ENCODE data around the gene SERINC5.
"Not testable (repeated sequence)": the region's sequence is repeated elsewhere in the genome, so short reads cannot be mapped to it uniquely, and the experiment has no call there.

SERINC5 gene

DNA sequence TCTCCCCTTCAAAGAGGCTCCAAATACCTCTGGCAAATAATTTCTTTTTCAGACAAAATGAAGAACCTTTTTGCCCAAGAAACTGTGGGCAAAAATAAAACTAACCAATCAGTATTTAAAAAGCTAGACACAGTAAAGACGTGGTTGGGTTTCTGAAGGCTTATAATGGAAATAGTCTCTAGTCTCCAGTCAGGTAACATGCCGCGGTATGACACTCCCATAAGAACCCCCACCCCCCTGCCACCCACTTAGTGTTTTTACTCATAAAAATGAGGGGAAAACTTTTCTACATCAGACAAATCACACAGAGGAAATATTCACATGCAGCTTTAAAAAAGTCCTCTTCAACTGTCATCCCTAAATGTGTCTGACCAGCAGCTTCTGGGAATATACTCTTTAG lies 115.4 kb downstream of the SERINC5 start:
- no peak overlapping the region for H3K4me3 ChIP-seq (ENCODE audit: low read length)
- TF ChIP-seq, protein P1, sequence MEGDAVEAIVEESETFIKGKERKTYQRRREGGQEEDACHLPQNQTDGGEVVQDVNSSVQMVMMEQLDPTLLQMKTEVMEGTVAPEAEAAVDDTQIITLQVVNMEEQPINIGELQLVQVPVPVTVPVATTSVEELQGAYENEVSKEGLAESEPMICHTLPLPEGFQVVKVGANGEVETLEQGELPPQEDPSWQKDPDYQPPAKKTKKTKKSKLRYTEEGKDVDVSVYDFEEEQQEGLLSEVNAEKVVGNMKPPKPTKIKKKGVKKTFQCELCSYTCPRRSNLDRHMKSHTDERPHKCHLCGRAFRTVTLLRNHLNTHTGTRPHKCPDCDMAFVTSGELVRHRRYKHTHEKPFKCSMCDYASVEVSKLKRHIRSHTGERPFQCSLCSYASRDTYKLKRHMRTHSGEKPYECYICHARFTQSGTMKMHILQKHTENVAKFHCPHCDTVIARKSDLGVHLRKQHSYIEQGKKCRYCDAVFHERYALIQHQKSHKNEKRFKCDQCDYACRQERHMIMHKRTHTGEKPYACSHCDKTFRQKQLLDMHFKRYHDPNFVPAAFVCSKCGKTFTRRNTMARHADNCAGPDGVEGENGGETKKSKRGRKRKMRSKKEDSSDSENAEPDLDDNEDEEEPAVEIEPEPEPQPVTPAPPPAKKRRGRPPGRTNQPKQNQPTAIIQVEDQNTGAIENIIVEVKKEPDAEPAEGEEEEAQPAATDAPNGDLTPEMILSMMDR (conservative IDR thresholded peaks at IDR 0.05; ENCODE audit: low read length), result no peak

DNA sequence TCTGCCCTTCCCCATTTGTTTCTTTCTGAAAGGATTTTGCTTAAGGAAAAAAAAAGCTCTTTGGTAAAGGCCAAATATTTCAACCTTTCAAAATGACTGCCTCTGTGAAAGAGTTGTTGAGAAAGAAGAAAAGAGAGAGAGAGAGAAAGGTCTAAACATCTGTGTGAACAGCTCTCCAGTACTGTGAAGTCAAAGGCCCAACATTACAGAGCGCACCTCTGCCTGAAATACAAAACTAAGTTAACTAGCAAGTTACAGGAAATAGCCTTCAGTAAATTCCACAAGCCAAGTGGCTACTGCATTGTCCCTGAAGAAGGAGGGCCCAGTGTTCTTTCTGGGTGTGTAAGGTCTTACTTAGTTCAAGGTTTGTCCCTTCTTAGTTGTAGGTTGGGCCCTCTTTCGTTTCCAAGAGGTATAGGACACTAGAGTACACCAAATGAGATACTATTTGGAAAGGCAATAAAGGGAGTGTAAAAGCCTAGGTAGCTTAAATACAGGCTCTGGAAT lies 116.3 kb downstream of the SERINC5 start:
- DNase-seq (ENCODE audit: low read depth), result no peak
- TF ChIP-seq, protein P1 (conservative IDR thresholded peaks at IDR 0.05; ENCODE audit: low read length), result no peak

More for the DNA sequence above, 115.4 kb downstream of the SERINC5 start:
- DNase-seq (ENCODE audit: low read depth), result no peak

DNA sequence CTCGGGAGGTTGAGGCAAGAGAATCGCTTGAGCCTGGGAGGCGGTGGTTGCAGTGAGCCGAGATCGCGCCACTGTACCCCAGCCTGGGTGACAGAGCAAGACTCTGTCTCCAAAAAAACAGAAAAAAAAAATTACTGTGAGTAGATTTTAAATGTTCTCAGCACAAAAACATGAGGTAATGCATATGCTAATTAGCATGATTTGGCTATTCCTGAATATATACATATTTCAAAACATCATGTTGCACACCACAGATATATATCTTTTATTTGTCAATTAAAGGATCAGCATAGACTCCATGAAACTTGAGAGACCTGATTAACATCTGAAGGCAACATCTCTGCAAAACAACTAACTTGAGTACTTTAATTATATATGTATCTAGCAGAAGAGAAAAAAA lies 117.4 kb downstream of the SERINC5 start:
- TF ChIP-seq, protein P1 (conservative IDR thresholded peaks at IDR 0.05; ENCODE audit: low read length), result no peak
- H3K4me3 ChIP-seq (ENCODE audit: low read length), result no peak overlapping the region

More for the DNA sequence above, 116.3 kb downstream of the SERINC5 start:
- no peak overlapping the region for H3K4me3 ChIP-seq (ENCODE audit: low read length)

DNA sequence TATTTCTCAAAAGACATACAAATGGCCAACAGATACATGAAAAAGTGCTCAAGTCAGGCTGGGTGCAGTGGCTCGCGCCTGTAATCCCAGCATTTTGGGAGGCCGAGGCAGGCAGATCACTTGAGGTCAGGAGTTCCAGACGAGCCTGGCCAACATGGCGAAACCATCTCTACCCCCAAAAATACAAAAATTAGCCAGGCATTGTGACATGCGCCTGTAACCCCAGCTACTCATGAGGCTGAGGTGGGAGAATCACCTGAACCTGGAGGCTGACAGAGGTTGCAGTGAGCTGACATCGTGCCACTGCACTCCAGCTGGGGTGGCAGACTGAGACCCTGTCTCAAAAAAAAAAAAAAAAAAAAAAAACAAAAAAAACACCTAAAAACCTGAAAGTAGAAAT lies 119.0 kb downstream of the SERINC5 start:
- not testable (repeated sequence) for H3K4me3 ChIP-seq (ENCODE audit: low read length); DNase-seq (ENCODE audit: low read depth)

More for the DNA sequence above, 117.4 kb downstream of the SERINC5 start:
- DNase-seq (ENCODE audit: low read depth), result no peak

DNA sequence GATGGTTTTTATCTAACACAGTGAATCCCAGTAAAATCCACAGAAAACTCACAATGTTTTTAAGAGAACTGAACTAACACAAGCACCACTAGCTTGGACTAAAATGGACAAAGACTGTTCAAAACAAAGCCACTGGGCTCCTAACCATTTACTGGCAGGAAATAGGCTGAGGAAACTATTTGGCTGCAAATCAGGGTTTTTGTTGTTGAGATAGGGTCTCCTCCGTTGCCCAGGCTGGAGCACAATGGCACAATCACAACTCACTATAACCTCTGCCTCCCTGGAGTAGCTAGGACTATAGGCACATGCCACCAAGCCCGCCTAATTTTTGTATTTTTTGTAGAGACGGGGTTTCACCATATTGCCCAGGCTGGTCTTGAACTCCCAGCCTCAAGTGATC lies 121.0 kb downstream of the SERINC5 start:
- no peak overlapping the region for H3K4me3 ChIP-seq (ENCODE audit: low read length)
- TF ChIP-seq, protein P1 (conservative IDR thresholded peaks at IDR 0.05; ENCODE audit: low read length), result no peak
- DNase-seq (ENCODE audit: low read depth), result no peak

DNA sequence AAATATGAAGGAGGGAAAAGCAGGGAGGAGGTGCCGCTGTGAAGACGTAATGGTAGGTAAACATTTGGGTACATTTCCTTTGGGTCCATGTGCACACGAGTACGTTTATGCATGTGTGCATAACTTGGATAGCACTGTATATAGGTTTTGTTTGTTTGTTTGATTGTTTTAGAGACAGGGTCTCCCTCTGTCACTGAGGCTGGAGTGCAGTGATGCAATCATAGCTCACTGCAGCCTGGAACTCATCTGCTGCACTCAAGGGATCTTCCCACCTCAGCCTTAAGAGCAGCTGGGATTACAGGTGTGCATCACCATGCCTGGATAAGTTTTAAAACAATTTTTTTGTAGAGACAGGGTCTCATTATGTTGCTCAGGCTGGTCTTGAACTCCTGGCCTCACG lies 126.7 kb downstream of the SERINC5 start:
- TF ChIP-seq, protein P1 (conservative IDR thresholded peaks at IDR 0.05; ENCODE audit: low read length), result no peak
- no peak overlapping the region for H3K4me3 ChIP-seq (ENCODE audit: low read length)
- DNase-seq (ENCODE audit: low read depth), result no peak

DNA sequence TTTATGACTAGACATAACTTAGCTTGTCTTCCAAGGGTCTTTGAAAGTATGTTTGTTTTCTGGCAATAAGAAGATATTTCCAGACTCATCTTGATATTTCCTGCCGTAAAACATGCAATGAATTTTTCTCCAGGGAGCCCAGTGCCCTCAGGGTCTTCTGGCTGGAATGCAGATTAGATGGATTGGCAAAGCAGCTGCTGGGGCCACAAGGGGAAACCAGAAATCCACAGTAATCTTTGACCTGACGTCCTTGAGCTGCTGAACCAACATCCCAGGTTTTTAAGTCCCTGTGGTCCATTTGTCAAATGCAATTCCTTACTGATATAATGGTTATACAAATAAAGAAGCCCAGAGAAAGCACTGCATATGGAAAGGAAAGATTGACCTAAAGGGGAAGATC lies 127.7 kb downstream of the SERINC5 start:
- no peak overlapping the region for H3K4me3 ChIP-seq (ENCODE audit: low read length)
- TF ChIP-seq, protein P1 (conservative IDR thresholded peaks at IDR 0.05; ENCODE audit: low read length), result no peak
- no peak for DNase-seq (ENCODE audit: low read depth)

DNA sequence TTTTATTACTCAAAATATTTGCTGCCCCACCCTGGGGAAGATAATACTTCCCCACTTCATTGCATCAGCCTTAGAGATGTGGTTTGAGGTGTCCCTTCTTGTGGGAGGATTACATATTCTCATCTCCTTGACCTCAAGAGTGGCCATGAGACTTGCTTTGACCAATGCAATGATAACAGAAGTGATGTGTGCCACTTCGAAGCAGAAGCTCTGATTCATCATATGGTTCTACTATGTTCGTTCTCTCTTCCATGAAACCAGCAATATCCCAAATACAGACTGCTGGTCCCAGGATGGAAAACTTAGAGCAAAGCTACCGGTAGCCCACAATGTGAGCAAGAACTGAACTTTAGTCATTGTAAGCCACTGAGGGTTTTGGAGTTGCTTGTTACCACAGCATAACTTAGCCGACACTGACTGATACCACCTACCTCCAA lies 128.7 kb downstream of the SERINC5 start:
- TF ChIP-seq, protein P1 (conservative IDR thresholded peaks at IDR 0.05; ENCODE audit: low read length), result no peak
- no peak for DNase-seq (ENCODE audit: low read depth)
- no peak overlapping the region for H3K4me3 ChIP-seq (ENCODE audit: low read length)
